HepG2 (cell line): ENCODE measurements around the gene RCE1. TPM values are rescaled to one million over a fixed set of nuclear protein-coding genes. Genes with fewer than 3 reads are reported as not detected.

Experiments
- BATF2 ChIP-seq: sonication (generic); formaldehyde crosslinking; IDR thresholded peaks from 2 replicates; pipeline ENCODE4 v1.8.0; 2022; ENCODE audit warnings: mild to moderate bottlenecking, missing genetic modification reagents, moderate library complexity
- CENPT ChIP-seq: sonication (generic); formaldehyde crosslinking; IDR thresholded peaks from 2 replicates; pipeline ENCODE4 v1.8.0; 2022; ENCODE audit warnings: low read depth, mild to moderate bottlenecking, moderate library complexity, missing genetic modification reagents
- FUBP1 ChIP-seq: sonication (generic); formaldehyde crosslinking; IDR thresholded peaks from 2 replicates; pipeline ENCODE4 v1.5.1; 2020; ENCODE audit warnings: missing genetic modification reagents, mild to moderate bottlenecking, borderline replicate concordance
- GATAD2A ChIP-seq: IDR thresholded peaks from 2 replicates; pipeline ENCODE4 v1.6.1; 2016
- HMGXB3 ChIP-seq: sonication (generic); formaldehyde crosslinking; IDR thresholded peaks from 2 replicates; pipeline ENCODE4 v1.4.0; 2020; ENCODE audit warnings: missing genetic modification reagents, borderline replicate concordance
- PLRG1 ChIP-seq: fragments of 450-650 bp; conservative IDR thresholded peaks from 2 replicates; pipeline ENCODE4 v1.6.1; 2016
- SKI ChIP-seq: fragments of 450-650 bp; IDR thresholded peaks from one replicate; pipeline ENCODE4 v1.6.1; 2018; ENCODE audit warnings: mild to moderate bottlenecking; ENCODE audit not compliant: partially characterized antibody
- SNAPC4 ChIP-seq: sonication (generic); formaldehyde crosslinking; IDR thresholded peaks from 2 replicates; pipeline ENCODE4 v1.4.0; 2020; ENCODE audit warnings: mild to moderate bottlenecking, missing genetic modification reagents
- ZHX1 ChIP-seq: sonication (generic); formaldehyde crosslinking; IDR thresholded peaks from 2 replicates; pipeline ENCODE4 v1.8.1; 2022; ENCODE audit warnings: low read depth, mild to moderate bottlenecking, missing genetic modification reagents
- ZNF207 ChIP-seq: fragments of 450-650 bp; IDR thresholded peaks from 2 replicates; pipeline ENCODE4 v1.6.1; 2016; ENCODE audit warnings: antibody characterized with exemption, borderline replicate concordance
- ZNF710 ChIP-seq: sonication (generic); formaldehyde crosslinking; IDR thresholded peaks from 2 replicates; pipeline ENCODE4 v1.5.0; 2020; ENCODE audit warnings: mild to moderate bottlenecking, missing genetic modification reagents, borderline replicate concordance
- polyA plus RNA-seq, 8 experiments: library from polyadenylated mRNA; depleted of rRNA in 3 of 8; stranded (reverse) in 7 of 8; unstranded in 1 of 8; fragments of >200 nt; fragmentation: Illumina TruSeq in 4 of 8; extraction: Trizol in 4 of 8; gene quantifications; 2 replicates each; pipeline versions ENCODE4 v1.2.1 to v1.2.3, GENCODE V29; 2011 to 2016; ENCODE audit warnings: low read depth in 4 of 8, missing spikeins in 1 of 8, mixed read lengths in 1 of 8; ENCODE audit not compliant: insufficient read depth in 1 of 8
- total RNA-seq, 5 experiments: library from RNA; depleted of rRNA; stranded (reverse); fragments of >200 nt; fragmentation: Illumina TruSeq; extraction: Trizol; gene quantifications; 2 replicates each; pipeline ENCODE4 v1.2.3, GENCODE V29; 2016; ENCODE audit warnings: low read depth in 1 of 5

Gene RCE1
- total and polyA plus RNA-seq, 2 of the 13 experiments (the other 11 are each of a cell fraction or from before 2014, with no cell fraction given): 22.2 to 22.4 TPM

- TF ChIP-seq ZNF710 (no peak), SKI (no peak), CENPT (CRISPR knock-in tag) (no peak), PLRG1 (no peak), GATAD2A (CRISPR knock-in tag) (0 out of 2 replicates have a peak, but pooled peaks have one; percentile 15), ZHX1 (CRISPR knock-in tag) (no peak), HMGXB3 (CRISPR knock-in tag) (no peak), FUBP1 (CRISPR knock-in tag) (no peak), ZNF207 (no peak), SNAPC4 (CRISPR knock-in tag) (no peak), BATF2 (no peak)
Measured at GRCh38 chr11:66889960-66890359, 46.7 kb downstream of the RCE1 start (continued).
